Neural progenitor cell (in vitro differentiated cells): Measurements from ENCODE around the gene LRP4.

Experiments used
- EZH2 ChIP-seq: fragments of 200-600 bp; sonication (generic); IDR thresholded peaks from 2 replicates; pipeline ENCODE4 v1.6.1; 2017; ENCODE audit warnings: antibody characterized with exemption, mild to moderate bottlenecking, moderate library complexity
- TF ChIP-seq, protein P1 (sequence below): fragments of 200-600 bp; sonication (generic); IDR thresholded peaks from 2 replicates; pipeline ENCODE4 v1.5.1; 2017; ENCODE audit warnings: antibody characterized with exemption, mild to moderate bottlenecking

DNA sequence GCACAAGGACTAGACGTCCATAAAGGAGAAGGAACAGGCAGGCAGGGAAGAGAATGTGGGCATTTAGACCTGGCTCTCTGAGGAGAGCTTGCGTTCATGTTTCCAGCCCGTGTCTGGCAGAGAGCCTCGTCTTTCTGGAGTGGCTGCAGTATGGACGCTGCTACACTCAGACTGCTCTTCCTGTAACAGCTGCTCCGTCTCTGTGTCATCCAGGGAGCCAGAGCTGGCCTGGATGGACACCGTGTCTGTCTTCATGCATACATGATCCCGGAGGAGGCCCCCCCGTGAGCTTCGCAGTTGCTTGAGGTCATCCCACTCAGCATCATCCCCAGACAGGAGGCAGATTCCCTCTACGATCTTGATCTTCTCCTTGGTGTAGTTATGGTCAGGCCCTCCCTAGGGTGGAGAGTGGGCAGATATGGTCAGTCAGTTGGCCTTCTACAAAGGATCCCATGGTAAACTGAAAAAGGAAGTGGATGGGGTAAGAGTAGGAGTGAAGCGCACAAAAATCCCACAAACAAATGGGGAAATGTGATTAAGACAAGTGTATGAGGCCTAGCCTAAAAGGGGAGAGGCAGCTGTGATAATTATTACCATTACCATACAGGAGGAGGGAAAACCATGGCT is 59.3 kb downstream of the LRP4 start:
- TF ChIP-seq, protein P1, sequence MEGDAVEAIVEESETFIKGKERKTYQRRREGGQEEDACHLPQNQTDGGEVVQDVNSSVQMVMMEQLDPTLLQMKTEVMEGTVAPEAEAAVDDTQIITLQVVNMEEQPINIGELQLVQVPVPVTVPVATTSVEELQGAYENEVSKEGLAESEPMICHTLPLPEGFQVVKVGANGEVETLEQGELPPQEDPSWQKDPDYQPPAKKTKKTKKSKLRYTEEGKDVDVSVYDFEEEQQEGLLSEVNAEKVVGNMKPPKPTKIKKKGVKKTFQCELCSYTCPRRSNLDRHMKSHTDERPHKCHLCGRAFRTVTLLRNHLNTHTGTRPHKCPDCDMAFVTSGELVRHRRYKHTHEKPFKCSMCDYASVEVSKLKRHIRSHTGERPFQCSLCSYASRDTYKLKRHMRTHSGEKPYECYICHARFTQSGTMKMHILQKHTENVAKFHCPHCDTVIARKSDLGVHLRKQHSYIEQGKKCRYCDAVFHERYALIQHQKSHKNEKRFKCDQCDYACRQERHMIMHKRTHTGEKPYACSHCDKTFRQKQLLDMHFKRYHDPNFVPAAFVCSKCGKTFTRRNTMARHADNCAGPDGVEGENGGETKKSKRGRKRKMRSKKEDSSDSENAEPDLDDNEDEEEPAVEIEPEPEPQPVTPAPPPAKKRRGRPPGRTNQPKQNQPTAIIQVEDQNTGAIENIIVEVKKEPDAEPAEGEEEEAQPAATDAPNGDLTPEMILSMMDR = no peak
- no peak for TF ChIP-seq EZH2
